Thyroid gland (tissue), 4 donors: ENCODE data around the gene PIK3R6.

ENCODE experiments used
- CTCF ChIP-seq, 6 experiments: fragments of 200-600 bp in 3 of 6; fragments of 450-650 bp in 3 of 6; sonication (generic) in 3 of 6; IDR thresholded peaks; one replicate each; pipeline ENCODE4 v1.5.1; 2016 to 2019; ENCODE audit warnings: antibody characterized with exemption in 6 of 6, mild to moderate bottlenecking in 2 of 6, inconsistent platforms in 1 of 6, moderate library complexity in 1 of 6
- POLR2A ChIP-seq, 2 donors: fragments of 450-650 bp; IDR thresholded peaks; one replicate each; pipeline ENCODE4 v1.6.1; 2017; ENCODE audit warnings: antibody characterized with exemption in 2 of 2, mild to moderate bottlenecking in 2 of 2, moderate library complexity in 1 of 2

- TF ChIP-seq CTCF (IDR thresholded peaks at IDR 0.05) (no peak), POLR2A (IDR thresholded peaks at IDR 0.05) (no peak)
These were observed 10.5 kb upstream of the PIK3R6 start for GRCh38 chr17:8877984-8878383.
